Measurements from ENCODE around the gene ELP4.

ELP4 gene

GRCh38 chr11:31617246-31617645 is 107.7 kb downstream of the ELP4 start:
- no peak overlapping the region for H3K4me3 ChIP-seq (ENCODE audit: low read depth, low read length)
- no peak for TF ChIP-seq CTCF (conservative IDR thresholded peaks at IDR 0.05; ENCODE audit: low read depth, low read length)
- DNase-seq (ENCODE audit: low read depth), result no peak

- H3K4me3 ChIP-seq (ENCODE audit: low read depth, low read length), result no peak overlapping the region
- no peak for TF ChIP-seq CTCF (conservative IDR thresholded peaks at IDR 0.05; ENCODE audit: low read depth, low read length)
- no peak for DNase-seq (ENCODE audit: low read depth)
Observed at GRCh38 chr11:31619980-31620379, 110.4 kb downstream of the ELP4 start.

GRCh38 chr11:31620434-31620833 is 110.9 kb downstream of the ELP4 start:
- TF ChIP-seq CTCF (conservative IDR thresholded peaks at IDR 0.05; ENCODE audit: low read depth, low read length), result no peak
- no peak overlapping the region for H3K4me3 ChIP-seq (ENCODE audit: low read depth, low read length)
- DNase-seq (ENCODE audit: low read depth), result no peak

- DNase-seq (ENCODE audit: low read depth), result no peak
- no peak overlapping the region for H3K4me3 ChIP-seq (ENCODE audit: low read depth, low read length)
- TF ChIP-seq CTCF (conservative IDR thresholded peaks at IDR 0.05; ENCODE audit: low read depth, low read length), result no peak
Observed at GRCh38 chr11:31625868-31626267, 116.3 kb downstream of the ELP4 start.

GRCh38 chr11:31628111-31628510 is 118.5 kb downstream of the ELP4 start:
- DNase-seq (ENCODE audit: low read depth), result no peak
- TF ChIP-seq CTCF (conservative IDR thresholded peaks at IDR 0.05; ENCODE audit: low read depth, low read length), result no peak
- H3K4me3 ChIP-seq (ENCODE audit: low read depth, low read length), result no peak overlapping the region

GRCh38 chr11:31636983-31637382 is 127.4 kb downstream of the ELP4 start:
- no peak for TF ChIP-seq CTCF (conservative IDR thresholded peaks at IDR 0.05; ENCODE audit: low read depth, low read length)
- DNase-seq (ENCODE audit: low read depth), result no peak
- no peak overlapping the region for H3K4me3 ChIP-seq (ENCODE audit: low read depth, low read length)

GRCh38 chr11:31640611-31641010 is 131.0 kb downstream of the ELP4 start:
- no peak overlapping the region for H3K4me3 ChIP-seq (ENCODE audit: low read depth, low read length)
- no peak for TF ChIP-seq CTCF (conservative IDR thresholded peaks at IDR 0.05; ENCODE audit: low read depth, low read length)
- no peak for DNase-seq (ENCODE audit: low read depth)
